HepG2 (cell line): ENCODE data around the gene DAAM2. TPM values are rescaled to one million over a fixed set of nuclear protein-coding genes. Genes with fewer than 3 reads are reported as not detected.

Source experiments
- ATAC-seq: fragments of 200-7000 bp; cut with Tn5 transposase; 3 replicates; pipeline ENCODE4 v1.9.1; 2020; ENCODE audit warnings: mild to moderate bottlenecking, moderate library complexity
- BruUV-seq: library from RNA; stranded (reverse); fragments of 400-500 nt; replicated peaks from 2 replicates; lab custom pipeline; 2021; lab: Mats Ljungman, UMichigan
- CTCF ChIA-PET: fragments of 300-600 bp; formaldehyde crosslinking; extraction: SDS; loops from one replicate; lab custom pipeline; 2021; ENCODE audit warnings: low total read pairs, inconsistent platforms, low intra/inter-chr PET ratio; lab: Yijun Ruan, JAX
- POLR2A ChIA-PET: fragments of 350-600 bp; sonication (Branson Sonifier 250); formaldehyde crosslinking; loops from one replicate; lab custom pipeline; 2020; ENCODE audit warnings: antibody characterized with exemption, inconsistent platforms; lab: Yijun Ruan, JAX
- DNase-seq: peaks from one replicate; pipeline ENCODE4 v3.0.0-alpha.2; 2015; ENCODE audit warnings: low spot score
- FAIRE-seq: peaks from 3 replicates; lab custom pipeline; 2011; peaks lifted over from hg19 to GRCh38; lab: Jason Lieb, UNC
- H2AFZ ChIP-seq: one replicate; pipeline ENCODE4 v1.6.1; 2011; ENCODE audit warnings: low read length, inconsistent platforms
- H3K27ac ChIP-seq: fragments of 300-600 bp; 3 replicates; pipeline ENCODE4 v1.8.0; 2011; ENCODE audit warnings: mixed run types, mild to moderate bottlenecking, mixed read lengths, low read length, inconsistent platforms; ENCODE audit not compliant: insufficient read depth; ENCODE audit errors: extremely low read length
- H3K27me3 ChIP-seq, 2 experiments: fragments of 200-600 bp in 1 of 2; 2 replicates in 1 of 2; 3 replicates in 1 of 2; pipeline versions ENCODE4 v1.6.0 to v1.8.0; 2011; ENCODE audit warnings: low read length in 2 of 2, mild to moderate bottlenecking in 2 of 2, moderate library complexity in 2 of 2, inconsistent platforms in 1 of 2; ENCODE audit not compliant: insufficient read depth in 2 of 2, control insufficient read depth in 1 of 2
- H3K36me3 ChIP-seq, 2 experiments: fragments of 200-600 bp in 1 of 2; replicated peaks in 1 of 2; 2 replicates in 1 of 2; 3 replicates in 1 of 2; pipeline versions ENCODE4 v1.5.1 to v1.8.0; 2011; ENCODE audit warnings: low read length in 2 of 2, inconsistent platforms in 1 of 2; ENCODE audit not compliant: insufficient read depth in 2 of 2, control insufficient read depth in 1 of 2
- H3K4me1 ChIP-seq: 2 replicates; pipeline ENCODE4 v1.5.1; 2012; ENCODE audit warnings: low read length, inconsistent platforms; ENCODE audit not compliant: insufficient read depth
- H3K4me2 ChIP-seq: 2 replicates; pipeline ENCODE4 v1.6.0; 2011; ENCODE audit warnings: low read depth, low read length, inconsistent platforms
- H3K4me3 ChIP-seq, 3 experiments: fragments of 200-600 bp in 1 of 3; sonication (generic), shearing (Covaris generic) in 1 of 3; replicated peaks in 1 of 3; 2 replicates each; pipeline ENCODE4 v1.5.1; 2011 to 2016; ENCODE audit warnings: low read length in 3 of 3, inconsistent platforms in 2 of 3, low read depth in 2 of 3, mild to moderate bottlenecking in 2 of 3, control low read depth in 1 of 3, mixed read lengths in 1 of 3; ENCODE audit not compliant: insufficient read depth in 1 of 3
- H3K79me2 ChIP-seq: one replicate; pipeline ENCODE4 v1.6.1; 2011; ENCODE audit warnings: low read length, inconsistent platforms; ENCODE audit not compliant: insufficient read depth
- H3K9ac ChIP-seq: 2 replicates; pipeline ENCODE4 v1.6.0; 2011; ENCODE audit warnings: mild to moderate bottlenecking, low read depth, low read length, inconsistent platforms; ENCODE audit not compliant: insufficient read depth
- H3K9me3 ChIP-seq: 2 replicates; pipeline ENCODE4 v1.5.1; 2012; ENCODE audit warnings: mild to moderate bottlenecking, low read length
- H4K20me1 ChIP-seq: 2 replicates; pipeline ENCODE4 v1.6.0; 2011; ENCODE audit warnings: inconsistent platforms, mild to moderate bottlenecking, low read length, moderate library complexity; ENCODE audit not compliant: insufficient read depth
- GMEB1 ChIP-seq: sonication (generic); formaldehyde crosslinking; IDR thresholded peaks from 2 replicates; pipeline ENCODE4 v1.5.1; 2020; ENCODE audit warnings: missing genetic modification reagents, mild to moderate bottlenecking, borderline replicate concordance
- KLF9 ChIP-seq: IDR thresholded peaks from 2 replicates; pipeline ENCODE4 v1.6.1; 2016; ENCODE audit warnings: low read depth
- KMT2B ChIP-seq: IDR thresholded peaks from 2 replicates; pipeline ENCODE4 v1.6.1; 2016; ENCODE audit warnings: missing genetic modification reagents, missing compliant biosample characterization
- LBX2 ChIP-seq: sonication (generic); formaldehyde crosslinking; IDR thresholded peaks from 2 replicates; pipeline ENCODE4 v1.5.0; 2020; ENCODE audit warnings: missing genetic modification reagents, mild to moderate bottlenecking, borderline replicate concordance
- NONO ChIP-seq, 2 experiments: fragments of 450-650 bp in 1 of 2; sonication (generic) in 1 of 2; formaldehyde crosslinking in 1 of 2; IDR thresholded peaks in 1 of 2; conservative IDR thresholded peaks in 1 of 2; 2 replicates each; pipeline versions ENCODE4 v1.6.1 to v1.8.0; 2017 to 2022; ENCODE audit warnings: mild to moderate bottlenecking in 1 of 2, missing genetic modification reagents in 1 of 2, moderate library complexity in 1 of 2
- SOX6 ChIP-seq, 2 experiments: fragments of 450-650 bp in 1 of 2; sonication (generic) in 1 of 2; formaldehyde crosslinking in 1 of 2; IDR thresholded peaks; 2 replicates each; pipeline versions ENCODE4 v1.4.0 to v1.6.1; 2017 to 2020; ENCODE audit warnings: antibody characterized with exemption in 1 of 2, mild to moderate bottlenecking in 1 of 2, missing genetic modification reagents in 1 of 2
- ZFP62 ChIP-seq: sonication (generic); formaldehyde crosslinking; IDR thresholded peaks from 2 replicates; pipeline ENCODE4 v1.4.0; 2020; ENCODE audit warnings: missing genetic modification reagents
- ZNF225 ChIP-seq: sonication (generic); formaldehyde crosslinking; IDR thresholded peaks from 2 replicates; pipeline ENCODE4 v1.4.0; 2020; ENCODE audit warnings: mild to moderate bottlenecking, missing genetic modification reagents
- ZNF296 ChIP-seq: sonication (generic); formaldehyde crosslinking; conservative IDR thresholded peaks from 2 replicates; pipeline ENCODE4 v1.5.0; 2020; ENCODE audit warnings: mild to moderate bottlenecking, missing genetic modification reagents
- WGBS: methylation state at CpG from one replicate; pipeline ENCODE4 v1.1.6; 2017; ENCODE audit warnings: low lambda C conversion rate; 5-methylcytosine and 5-hydroxymethylcytosine counted together
- in situ Hi-C: cut with HindIII; loops from 2 replicates; pipeline ENCODE4 v1.10.0; 2017; ENCODE audit warnings: low pct_unique_long_range_greater_than_20kb; ENCODE audit not compliant: extremely low pct_ligation_motif_present
- intact Hi-C: fragments of 100-400 bp; cut with micrococcal nuclease; formaldehyde crosslinking; loops from one replicate; pipeline ENCODE4 v1.10.0; 2022; ENCODE audit not compliant: unreplicated experiment
- polyA plus RNA-seq, 8 experiments: library from polyadenylated mRNA; depleted of rRNA in 3 of 8; stranded (reverse) in 7 of 8; unstranded in 1 of 8; fragments of >200 nt; fragmentation: Illumina TruSeq in 4 of 8; extraction: Trizol in 4 of 8; gene quantifications; 2 replicates each; pipeline versions ENCODE4 v1.2.1 to v1.2.3, GENCODE V29; 2011 to 2016; ENCODE audit warnings: low read depth in 4 of 8, missing spikeins in 1 of 8, mixed read lengths in 1 of 8; ENCODE audit not compliant: insufficient read depth in 1 of 8
- total RNA-seq, 5 experiments: library from RNA; depleted of rRNA; stranded (reverse); fragments of >200 nt; fragmentation: Illumina TruSeq; extraction: Trizol; gene quantifications; 2 replicates each; pipeline ENCODE4 v1.2.3, GENCODE V29; 2016; ENCODE audit warnings: low read depth in 1 of 5

DAAM2 gene
- total and polyA plus RNA-seq, 2 of the 13 experiments (the other 11 are each of a cell fraction or from before 2014, with no cell fraction given) = 0.01 TPM; not detected in 1

- FAIRE-seq = no peak
Measured at GRCh38 chr6:39876826-39877225, 84.7 kb downstream of the DAAM2 start.

More at GRCh38 chr6:39876826-39877225, 84.7 kb downstream of the DAAM2 start:
- no peak overlapping the region for H2AFZ ChIP-seq
- TF ChIP-seq SOX6 (IDR thresholded peaks at IDR 0.05) = no peak
- no peak for TF ChIP-seq SOX6 (CRISPR knock-in tag; IDR thresholded peaks at IDR 0.05)
- TF ChIP-seq ZNF296 (CRISPR knock-in tag) = no peak
- TF ChIP-seq KLF9 (CRISPR knock-in tag) = no peak
- no peak for TF ChIP-seq GMEB1 (CRISPR knock-in tag)
- TF ChIP-seq NONO (IDR thresholded peaks at IDR 0.05) = no peak
- TF ChIP-seq NONO (CRISPR knock-in tag; conservative IDR thresholded peaks at IDR 0.05) = no peak
- no peak for TF ChIP-seq ZNF225 (CRISPR knock-in tag)
- TF ChIP-seq KMT2B = no peak
- no peak for TF ChIP-seq ZFP62 (CRISPR knock-in tag)
- no peak for TF ChIP-seq LBX2 (CRISPR knock-in tag)
- BruUV-seq = no TSS peak
- ChIA-PET CTCF (no interaction called here), POLR2A (no interaction called here)
- H3K9me3 ChIP-seq = no peaks in the 10 kb centered on the region
- no peak overlapping the region for H3K4me3 ChIP-seq
- H3K4me2 ChIP-seq = no peak overlapping the region
- in situ Hi-C loops (no loop called here), intact Hi-C loops (no loop called here)
- H3K27ac ChIP-seq = no peak overlapping the region
- 23% methylated on average over 3 of the region's 3 CpGs for WGBS
- DNase-seq (no peak), ATAC-seq (no peak)
- H3K36me3 ChIP-seq = no peaks in the 10 kb centered on the region
- no peak overlapping the region for H3K9ac ChIP-seq
- H3K4me1 ChIP-seq = no peaks in the 10 kb centered on the region
- no peaks in the 10 kb centered on the region; a peak in 1 of 5 replicates for H3K27me3 ChIP-seq
- H4K20me1 ChIP-seq = no peaks in the 10 kb centered on the region
- H3K79me2 ChIP-seq = no peaks in the 10 kb centered on the region
